GM18526 (cell line): ENCODE results near the gene CACNB1.

Experiments used
- POLR2A ChIP-seq: IDR thresholded peaks from 3 replicates; pipeline ENCODE4 v1.6.1; 2011; ENCODE audit not compliant: insufficient read length; ENCODE audit errors: extremely low read depth

Gene CACNB1

GRCh38 chr17:39174920-39175694, 22.4 kb downstream of the CACNB1 start:
- TF ChIP-seq POLR2A: no peak

DNA sequence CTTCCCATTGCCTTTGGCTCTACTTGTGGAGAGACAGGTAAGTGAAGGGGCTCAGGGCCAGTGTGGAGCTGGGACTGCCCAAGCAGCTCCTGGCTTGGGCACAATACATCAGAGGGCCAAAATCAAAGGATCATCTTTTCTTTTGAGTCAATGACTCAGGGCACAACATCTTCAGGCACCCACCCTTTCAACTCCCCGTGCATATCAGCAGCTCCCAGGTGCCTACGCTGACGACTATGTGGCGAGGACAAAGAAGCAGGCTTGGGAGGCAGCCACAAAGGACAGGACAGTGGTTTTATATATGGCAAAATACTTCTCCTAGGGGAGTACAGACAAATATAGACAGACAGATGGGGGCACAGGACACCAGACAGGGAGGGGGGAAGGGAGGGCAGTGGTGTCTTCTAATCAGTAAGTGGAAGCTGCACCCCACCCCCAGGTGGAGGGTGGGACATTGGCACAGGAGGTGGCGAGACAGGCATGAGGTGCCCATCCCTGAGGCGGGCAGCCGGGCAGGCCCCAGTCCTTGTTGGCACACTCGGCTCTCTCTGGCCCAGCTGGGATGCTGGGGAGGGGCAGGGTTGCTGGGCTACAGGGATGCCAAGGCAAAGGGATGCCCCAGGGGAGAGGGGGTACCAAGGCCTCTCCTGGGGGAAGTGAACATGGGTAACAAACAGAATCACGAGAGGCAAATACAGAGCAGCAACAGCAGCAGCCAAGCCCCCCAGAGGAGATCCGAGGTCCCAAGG, 23.8 kb downstream of the CACNB1 start:
- no peak for TF ChIP-seq POLR2A

DNA sequence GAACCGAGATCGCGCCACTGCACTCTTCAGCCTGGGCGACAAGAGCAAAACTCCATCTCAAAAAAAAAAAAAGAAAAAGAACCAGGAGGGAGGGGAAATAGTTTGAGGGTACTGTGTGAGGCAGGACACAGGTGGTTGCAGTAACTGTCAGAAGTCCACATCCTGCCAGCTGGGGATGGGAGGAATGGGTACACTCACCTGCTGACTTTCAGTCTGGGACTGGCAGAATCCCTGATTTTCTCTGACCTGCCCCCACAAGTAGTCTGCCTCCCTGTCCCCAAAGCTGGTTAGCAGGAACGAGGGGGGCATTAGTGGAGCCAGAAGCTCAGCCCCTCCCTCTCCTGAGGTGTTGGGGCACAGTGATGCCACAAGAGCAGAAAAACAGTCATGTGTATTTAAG, 24.4 kb downstream of the CACNB1 start:
- TF ChIP-seq POLR2A: no peak

DNA sequence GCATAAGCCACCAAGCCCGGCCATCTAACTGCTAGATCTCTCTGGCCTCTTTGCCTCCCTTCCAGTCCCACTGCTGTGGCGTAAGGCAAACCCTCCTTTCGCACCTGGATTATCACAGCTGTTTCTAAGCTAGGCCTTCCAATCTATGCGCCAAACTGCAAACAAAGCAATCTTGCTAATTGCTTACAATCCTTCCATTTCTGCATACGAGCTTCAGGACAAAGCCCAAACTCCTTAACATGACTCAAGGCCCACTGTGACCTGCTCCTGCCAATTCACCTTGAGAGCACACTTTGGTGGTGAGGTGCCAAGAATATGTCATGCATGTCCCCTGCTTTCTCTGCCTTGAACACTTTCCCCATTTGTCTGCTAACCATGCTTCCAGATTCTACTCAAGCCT, 25.5 kb downstream of the CACNB1 start:
- no peak for TF ChIP-seq POLR2A

DNA sequence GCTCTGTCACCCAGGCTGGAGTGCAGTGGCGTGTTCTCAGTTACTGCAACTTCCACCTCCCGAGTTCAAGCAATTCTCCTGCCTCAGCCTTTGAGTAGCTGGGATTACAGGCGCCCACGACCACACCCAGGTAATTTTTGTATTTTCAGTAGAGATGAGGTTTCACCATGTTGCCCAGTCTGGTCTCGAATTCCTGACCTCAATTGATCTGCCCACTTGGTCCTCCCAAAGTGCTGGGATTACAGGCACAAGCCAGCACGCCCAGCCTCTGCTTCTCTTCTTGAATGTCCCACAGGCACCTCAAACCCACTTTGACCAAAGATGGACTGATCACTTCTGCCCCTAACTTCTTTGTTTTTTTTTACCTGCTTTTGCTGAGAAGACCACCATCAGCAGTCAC, 26.9 kb downstream of the CACNB1 start:
- no peak for TF ChIP-seq POLR2A

- no peak for TF ChIP-seq POLR2A
Measured at GRCh38 chr17:39170109-39170508, 27.4 kb downstream of the CACNB1 start.

- no peak for TF ChIP-seq POLR2A
Measured at GRCh38 chr17:39169518-39169917, 28.0 kb downstream of the CACNB1 start.

- no peak for TF ChIP-seq POLR2A
Measured at GRCh38 chr17:39169101-39169500, 28.4 kb downstream of the CACNB1 start.

- no peak for TF ChIP-seq POLR2A
Measured at GRCh38 chr17:39167476-39167875, 30.0 kb downstream of the CACNB1 start.

GRCh38 chr17:39166437-39167335, 30.8 kb downstream of the CACNB1 start:
- TF ChIP-seq POLR2A: no peak

GRCh38 chr17:39165841-39166349, 31.6 kb downstream of the CACNB1 start, which contains the start of gene ARL5C:
ARL5C (minus strand) TSS chr17:39166161; CDS start chr17:39165760, 401 bp downstream.
- TF ChIP-seq POLR2A: no peak

GRCh38 chr17:39165178-39165840, 32.2 kb downstream of the CACNB1 start:
- TF ChIP-seq POLR2A: no peak

GRCh38 chr17:39164675-39165143, 32.8 kb downstream of the CACNB1 start:
- no peak for TF ChIP-seq POLR2A

GRCh38 chr17:39161962-39162361, 35.5 kb downstream of the CACNB1 start:
- no peak for TF ChIP-seq POLR2A
